DMS53 treated with DMSO at 0.1 percent for 48 hours (cell line): ENCODE measurements around the gene MYLK.

Experiments used
- DNase-seq: peaks from one replicate; lab custom pipeline; 2025; ENCODE audit not compliant: unreplicated experiment; lab: John Stamatoyannopoulos, UW

The MYLK gene

DNA sequence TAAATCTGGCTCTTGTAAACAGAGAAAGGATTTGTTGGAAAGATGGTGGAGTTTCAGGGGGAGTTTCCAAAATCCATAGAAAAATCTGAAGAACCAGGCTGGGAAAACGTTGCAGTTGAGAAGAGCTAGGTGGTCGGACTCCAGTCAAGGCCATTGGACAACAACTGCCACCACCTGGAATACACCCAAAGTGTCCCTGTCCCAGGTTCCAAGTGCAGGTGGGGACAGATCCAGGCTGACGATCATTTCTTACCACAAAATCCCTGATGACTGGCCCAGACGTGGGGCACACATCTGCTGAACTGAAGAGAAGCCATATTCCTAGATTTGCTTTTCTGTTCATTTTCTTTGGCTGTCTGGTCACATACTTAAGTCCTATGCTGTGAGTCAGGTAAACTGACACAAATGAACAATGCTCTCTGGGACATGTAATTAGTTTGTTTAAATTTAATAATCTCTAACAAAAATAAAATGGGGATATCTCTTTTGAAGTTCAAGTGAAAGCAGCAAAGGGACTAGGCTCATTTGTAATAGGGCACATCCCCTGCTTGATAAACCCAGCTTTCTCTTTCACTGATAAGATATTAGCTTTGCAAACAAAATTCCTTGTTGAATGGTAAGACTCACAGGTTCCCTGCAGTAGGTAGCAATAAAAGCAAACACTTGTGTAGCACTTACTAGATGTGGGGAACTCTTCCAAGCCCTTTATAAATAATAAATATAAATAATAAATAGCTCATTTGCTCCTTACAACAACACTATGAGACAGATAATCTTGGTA, 88.5 kb downstream of the MYLK start:
- no peak for DNase-seq

DNA sequence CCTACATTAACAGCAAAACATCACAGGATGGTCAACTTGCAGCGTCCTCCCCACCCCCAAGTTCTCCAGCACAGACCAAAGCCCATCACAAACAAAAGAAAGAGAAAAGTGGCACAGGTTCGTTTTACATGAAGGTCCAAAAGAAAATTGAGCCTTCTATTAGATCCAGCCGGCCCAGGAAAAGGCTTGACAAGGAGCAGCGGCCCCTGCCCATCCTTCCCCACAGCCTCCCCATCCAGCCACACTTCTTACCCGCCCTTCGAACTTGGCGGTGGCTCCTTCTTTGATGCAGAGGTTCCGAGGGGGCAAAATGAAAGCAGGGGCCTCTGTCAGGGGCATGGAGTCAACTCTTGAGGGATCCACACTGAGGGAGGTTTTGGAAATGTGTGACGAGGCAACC, 90.7 kb downstream of the MYLK start:
- DNase-seq, result no peak

DNA sequence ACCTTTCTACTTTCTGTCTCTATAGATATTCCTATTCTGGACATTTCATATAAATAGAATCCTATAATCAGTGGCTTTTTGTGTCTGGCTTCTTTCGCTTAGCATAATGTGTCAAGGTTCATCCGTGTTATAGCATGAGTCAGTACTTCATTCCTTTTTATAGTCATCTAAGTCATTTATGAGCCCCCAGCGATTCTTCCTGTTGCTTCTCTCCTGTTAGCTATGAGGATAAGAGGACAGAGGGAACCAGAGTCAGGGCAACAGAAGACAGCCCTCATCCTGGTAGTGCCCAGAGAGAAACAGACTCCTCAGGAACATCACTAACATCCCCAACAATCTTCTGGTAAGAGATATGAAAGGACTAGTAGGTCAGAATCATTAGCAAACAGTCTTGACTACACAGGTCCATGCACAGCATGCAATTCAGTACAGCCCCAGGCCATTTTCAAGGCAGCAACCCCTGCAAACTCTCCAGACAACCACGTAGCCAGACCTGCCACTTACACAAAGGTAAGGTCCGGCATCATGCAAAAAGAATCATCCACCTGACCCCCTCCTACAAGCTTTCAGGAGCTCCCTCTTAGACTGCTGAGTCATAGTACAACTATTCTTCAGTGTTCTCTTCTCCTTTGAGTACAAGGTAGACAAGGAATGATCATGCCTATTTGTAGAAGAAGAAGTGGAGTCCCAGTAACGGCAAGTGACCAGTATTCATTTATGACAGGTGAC, 91.5 kb downstream of the MYLK start:
- DNase-seq, result no peak

DNA sequence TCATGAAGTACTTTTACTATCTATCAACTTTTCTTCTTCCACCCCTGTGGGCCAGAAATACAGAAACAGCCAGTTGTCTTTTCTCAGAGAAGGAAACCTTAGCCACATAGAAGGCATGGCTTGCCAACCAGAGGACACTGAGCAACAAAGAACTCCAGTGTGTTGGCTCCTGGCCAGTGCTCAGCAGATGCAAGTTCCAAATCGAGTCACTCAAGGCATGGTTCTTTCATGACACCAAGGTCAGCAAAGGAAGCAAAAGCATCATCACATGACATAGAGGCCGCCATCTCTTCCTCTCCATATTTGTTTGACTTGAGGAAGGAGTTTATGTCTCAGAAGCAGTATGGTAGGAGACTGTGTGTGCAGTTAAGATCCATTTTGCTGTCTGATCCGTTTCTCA, 92.2 kb downstream of the MYLK start:
- DNase-seq, result no peak

DNA sequence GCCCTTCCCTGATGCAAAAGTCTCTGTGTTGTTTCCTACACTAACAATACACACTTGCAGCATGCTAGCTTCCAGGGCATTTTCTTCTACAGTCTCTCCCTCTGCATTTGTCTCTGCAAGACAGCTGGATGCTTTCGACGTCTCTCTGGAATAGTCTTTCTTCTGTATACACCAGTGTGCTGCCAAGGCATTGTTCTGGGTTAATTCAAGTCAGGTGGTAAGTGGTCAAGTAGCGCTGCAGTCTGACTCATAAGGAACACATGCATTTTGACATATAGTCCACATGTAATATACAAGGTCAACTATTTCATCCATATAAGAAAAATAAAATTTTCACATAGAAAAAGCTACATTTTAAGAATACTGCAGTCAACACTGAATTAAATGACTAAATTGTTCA, 92.7 kb downstream of the MYLK start:
- no peak for DNase-seq

DNA sequence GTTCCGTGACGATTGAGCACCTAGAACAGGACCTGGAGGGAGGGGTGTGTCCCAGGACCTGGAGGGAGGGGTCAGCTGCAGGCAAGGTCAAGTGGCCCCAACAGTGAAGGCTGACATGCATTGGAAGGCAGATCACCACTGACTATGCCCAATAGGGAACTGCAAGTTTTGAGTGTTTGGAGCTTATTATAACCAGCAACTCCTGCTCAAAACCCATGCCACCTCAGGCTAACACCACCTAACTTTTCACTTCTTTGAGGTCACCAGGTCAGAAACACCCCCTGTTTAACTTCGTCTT, 93.1 kb downstream of the MYLK start:
- DNase-seq, result no peak

DNA sequence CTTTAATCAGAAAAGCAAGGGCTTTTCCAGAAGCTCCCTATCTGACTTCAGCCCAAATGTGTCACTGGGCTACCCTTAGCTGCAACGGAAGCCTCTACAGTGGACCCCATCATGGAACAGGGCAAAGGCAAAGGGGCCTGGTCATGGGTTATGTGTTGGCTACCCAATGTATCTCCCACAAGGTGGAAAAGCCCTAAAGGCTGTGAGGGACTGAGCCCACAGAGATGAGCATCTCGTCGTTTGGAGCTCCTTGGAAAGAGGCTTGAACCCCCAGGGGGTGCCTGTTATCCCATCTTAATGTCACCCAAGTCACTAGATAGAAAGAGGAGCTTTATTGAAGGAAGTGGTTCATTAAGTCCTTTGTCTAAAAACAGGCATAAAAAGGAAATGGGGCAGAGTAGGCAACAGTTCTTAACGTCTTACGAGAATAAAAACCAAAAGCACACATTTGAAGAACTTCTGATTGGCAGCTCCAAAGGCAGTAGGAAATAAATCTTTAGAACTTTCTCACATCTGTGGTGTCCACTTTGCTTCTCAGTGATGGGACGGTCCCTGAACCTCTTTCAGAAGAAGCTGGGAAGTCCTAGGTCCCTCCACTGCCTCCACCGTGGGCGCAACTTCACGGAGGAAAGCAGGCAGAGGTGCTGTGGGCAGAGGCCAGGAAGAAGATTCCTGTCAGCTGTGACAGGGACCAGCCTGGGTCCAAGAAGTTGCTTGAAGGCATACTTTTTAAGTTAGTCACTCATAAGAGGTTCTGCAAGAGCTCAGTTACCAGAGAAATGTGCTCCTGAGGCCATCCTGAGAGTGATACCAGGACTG, 93.7 kb downstream of the MYLK start:
- no peak for DNase-seq

DNA sequence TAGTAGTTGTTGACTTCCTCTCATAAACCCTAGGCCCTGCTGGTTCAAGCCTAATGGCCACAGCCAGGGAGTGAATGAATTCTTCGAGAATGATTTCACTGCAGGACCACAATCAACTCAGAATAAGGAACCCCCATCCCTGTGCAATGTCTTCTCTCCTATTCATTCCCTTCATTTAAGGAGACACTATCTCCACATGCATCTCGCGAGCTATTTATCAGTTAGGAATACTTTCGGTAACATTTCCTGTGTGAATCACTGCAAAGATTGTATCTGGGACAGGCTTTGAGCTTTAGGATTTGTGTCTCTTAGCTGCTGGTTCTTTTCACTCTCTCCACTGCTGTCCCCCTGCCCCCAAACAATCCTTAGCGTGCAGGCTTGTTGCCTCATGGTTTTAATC, 94.4 kb downstream of the MYLK start:
- DNase-seq, result no peak

DNA sequence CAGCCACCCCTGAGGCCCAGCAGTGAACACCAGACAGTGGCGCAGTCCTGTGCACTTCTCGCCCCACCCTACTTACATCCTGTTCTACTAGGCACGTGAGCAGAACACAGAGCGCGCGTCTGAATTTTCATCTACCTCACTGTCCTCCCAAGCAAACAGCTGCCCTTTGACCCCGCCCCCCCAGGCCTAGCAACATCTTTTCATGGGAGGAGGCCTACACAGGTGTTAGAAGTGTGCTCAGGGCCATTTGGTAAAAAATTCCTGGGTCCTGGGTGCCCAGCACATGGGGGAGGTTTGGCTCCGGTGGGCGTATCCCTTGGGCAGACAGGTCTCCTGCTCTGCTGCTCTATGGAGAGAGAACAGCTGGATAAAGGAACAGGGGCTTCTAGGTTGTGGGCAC, 95.0 kb downstream of the MYLK start:
- no peak for DNase-seq

DNA sequence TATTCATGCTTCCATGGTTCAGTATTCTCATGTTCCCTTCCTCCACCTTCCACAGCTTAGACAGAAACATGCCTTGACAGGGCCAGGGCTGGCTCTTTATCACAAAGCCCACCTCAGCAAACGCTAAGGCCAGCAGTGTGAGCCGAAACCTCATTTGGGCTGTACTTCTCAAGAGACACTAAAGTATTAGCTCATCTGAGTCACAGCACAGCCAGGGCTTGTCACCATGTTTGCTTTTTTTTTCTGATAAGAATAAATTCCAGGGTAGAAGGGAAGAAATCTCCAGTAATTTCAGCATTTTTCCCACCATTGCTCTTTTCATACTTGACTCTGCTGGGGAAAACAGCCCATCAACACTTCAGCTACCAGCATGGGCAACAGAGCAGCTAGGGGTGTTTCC, 95.4 kb downstream of the MYLK start:
- DNase-seq, result no peak

DNA sequence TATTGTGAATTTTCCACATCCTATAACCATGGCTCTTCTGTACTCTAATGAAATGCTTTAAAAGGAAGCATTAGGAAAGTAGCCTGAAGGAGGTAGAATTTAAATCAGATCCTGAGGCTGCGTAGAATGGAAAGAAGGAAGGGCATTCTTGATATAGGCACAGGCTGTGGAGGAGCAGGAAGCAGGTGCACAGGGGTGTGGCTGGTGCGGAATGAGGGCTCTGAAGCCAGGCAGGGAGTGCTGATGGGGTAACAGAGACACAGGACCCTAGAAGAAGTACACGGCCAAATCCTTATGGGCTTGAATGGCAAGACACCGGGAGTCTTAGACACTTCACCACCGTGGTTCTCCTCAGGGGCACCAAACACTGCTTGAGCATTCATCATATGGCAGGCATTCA, 97.0 kb downstream of the MYLK start:
- no peak for DNase-seq

DNA sequence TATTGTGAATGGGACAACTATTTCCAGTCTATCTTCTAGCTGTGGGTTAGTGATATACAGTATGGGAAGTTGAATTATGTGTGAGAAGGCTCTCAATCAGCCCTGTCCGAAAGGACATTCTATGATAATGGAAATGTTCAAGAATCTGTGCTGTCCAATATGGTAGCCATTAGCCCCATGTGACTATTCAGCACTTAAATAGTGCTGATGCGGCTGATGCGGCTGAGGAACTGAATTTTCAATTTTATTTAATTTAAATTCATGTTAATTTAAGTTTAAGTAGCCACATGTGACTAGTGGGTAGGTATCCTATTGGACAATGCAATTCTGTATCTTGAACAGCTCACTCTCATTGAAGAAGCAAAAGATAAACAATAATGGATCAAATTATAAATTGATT, 98.5 kb downstream of the MYLK start:
- no peak for DNase-seq

DNA sequence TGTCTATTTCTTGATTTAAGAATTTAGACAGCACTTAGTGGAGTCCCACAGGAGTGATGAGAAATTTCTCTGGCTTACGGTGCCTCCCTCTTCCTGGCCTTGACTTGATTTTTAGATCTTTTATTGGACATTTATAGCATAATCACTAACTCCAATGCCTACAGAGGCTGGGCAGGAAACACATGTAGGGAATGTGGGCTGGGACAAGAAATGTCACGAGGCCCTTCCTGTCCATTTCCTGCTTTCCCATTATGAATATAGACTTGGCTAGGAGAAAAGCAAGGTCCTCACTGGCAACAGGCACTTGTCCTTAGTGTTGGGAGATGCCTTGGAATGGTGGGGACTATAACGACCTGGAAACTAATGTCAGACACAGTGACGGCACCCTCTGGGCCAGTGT, 100.3 kb downstream of the MYLK start:
- DNase-seq, result no peak

DNA sequence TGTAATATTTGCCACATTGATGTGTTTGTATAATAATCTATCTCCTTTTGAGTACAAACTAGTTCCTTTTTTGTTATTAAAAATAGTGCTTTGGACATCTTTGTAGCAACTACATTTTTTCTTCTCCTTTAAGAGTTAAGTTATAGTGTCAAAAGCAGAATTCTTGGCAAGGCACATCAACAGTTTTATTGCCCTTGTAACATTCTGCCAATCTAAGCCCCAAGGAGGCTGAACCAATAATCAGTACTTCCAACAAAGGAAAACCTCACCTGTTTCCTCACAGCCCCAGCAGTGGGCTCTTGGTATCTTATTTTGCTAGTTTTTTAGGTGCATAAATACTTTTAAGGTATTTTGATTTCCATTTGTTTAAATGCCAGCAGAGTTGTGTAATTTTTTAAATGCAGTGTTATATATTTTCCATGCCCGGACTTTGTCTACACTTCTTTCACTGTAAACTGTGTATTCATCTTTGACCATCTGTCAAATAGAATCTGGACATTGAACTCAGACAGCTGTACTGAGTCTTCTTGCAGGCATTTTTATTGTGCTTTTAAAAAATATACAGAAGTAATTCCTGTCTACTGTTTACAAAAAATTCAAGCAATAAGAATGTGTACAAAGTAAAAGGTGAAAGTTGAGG, 101.0 kb downstream of the MYLK start:
- DNase-seq, result no peak

DNA sequence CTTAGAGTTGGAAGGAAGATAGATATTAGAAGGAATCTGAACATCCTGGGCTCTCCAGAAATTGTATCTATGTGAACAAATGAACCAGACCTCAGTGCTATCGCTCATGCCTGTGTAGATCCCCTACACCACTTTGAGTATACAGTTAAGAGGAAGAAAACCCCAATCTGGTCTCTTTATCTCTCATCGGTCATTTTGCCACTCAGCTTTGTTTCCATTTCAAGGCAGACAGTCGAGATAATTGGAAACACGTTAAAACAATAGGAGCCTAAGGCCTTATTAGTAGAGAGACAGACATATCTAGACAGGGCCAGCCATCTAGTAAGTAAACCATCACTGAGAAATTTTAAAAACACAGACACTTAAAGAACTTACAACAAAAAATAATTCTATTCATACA, 101.6 kb downstream of the MYLK start:
- DNase-seq, result no peak

DNA sequence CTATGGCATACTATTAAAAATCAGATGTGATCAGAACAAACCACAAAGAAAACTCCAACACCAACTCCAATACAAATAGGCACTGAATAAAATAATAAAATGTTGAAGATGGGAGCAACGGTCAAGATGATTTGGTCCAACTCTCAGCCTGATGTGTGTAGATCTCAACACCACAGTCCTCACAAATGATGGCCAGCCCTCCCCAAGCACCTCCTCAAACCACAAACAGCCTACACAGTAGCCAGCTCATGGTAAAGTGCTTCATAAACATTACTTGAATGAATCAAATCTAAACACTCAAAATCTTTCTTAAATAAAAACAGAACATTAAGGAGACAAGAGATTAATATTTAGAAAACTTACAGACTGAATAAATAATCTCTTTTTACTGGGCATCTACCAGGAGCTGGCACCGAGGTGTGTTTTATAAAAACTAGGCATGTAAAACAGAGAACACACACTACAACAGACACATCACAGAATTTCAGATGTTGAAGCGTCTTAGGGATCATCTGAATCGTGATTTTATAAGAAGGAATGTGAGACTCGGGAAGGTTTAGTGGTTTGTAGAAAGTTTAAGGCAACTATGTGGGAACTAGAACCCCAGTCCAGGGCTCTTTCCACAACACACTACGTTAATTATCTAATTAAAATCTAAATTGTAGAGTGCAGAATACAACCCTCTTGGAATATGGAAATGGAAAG, 102.4 kb downstream of the MYLK start:
- DNase-seq, result no peak

DNA sequence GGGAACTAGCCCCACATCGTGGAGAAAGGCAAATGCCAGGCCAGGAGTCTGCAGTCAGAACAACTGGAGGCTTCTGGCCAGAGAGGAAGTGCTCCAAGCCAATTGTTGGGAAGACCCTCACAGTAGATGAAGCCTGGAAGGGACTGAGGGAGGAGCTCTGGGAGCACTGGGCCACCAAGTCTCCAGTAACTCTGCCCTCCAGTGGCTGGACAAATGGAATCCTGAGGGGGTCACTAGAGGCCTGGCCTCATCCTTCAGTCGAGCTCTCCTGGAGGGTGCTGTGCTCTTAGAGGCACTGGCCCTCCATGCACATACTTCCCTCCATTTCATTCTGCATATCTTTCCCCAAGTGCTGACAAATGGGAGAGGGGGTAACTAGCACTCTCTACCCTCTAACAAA, 103.0 kb downstream of the MYLK start:
- no peak for DNase-seq

DNA sequence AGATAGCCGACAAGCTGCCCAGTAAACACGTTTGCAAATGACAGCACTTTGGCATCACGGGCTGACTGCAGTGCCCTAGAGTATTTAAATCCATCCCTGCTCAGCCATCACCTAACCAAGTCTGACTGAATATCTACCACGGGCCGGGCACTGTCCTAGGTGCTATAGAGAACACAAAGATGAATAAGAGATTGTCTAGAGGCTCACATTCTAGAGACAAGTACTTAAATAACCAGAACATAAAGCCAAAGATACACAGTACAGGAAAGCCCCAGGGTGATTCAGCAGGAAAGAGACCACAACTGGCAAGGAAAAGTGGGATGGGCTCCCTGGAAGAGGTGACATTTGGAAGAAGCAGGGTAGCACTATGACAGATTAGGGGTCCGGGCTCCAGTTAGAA, 103.5 kb downstream of the MYLK start:
- no peak for DNase-seq

DNA sequence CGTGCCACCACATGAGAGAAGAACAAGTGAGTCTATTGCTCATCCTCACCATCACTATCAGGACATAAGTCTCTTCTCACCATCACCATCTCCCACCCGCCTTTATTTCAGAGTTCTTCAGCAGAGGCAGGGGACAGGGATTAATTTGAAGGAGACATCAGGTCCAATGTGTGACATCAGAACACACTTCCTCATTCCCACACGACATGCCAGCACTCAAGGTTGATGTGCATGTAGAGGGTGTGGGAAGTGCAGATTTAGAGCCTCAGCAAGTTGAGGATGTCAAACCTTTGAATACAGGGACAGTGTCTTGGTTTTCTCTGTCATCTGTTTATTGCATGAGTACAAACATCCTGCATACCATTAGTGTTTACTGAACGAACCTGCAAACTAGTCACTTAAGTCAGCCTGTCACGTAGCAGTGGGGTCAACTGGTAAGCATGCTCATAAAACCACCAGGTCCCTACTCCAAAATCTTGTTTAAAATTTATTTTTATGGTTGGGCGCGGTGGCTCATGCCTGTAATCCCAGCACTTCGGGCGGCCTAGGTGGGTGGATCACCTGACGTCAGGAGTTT, 104.4 kb downstream of the MYLK start:
- DNase-seq, result no peak

DNA sequence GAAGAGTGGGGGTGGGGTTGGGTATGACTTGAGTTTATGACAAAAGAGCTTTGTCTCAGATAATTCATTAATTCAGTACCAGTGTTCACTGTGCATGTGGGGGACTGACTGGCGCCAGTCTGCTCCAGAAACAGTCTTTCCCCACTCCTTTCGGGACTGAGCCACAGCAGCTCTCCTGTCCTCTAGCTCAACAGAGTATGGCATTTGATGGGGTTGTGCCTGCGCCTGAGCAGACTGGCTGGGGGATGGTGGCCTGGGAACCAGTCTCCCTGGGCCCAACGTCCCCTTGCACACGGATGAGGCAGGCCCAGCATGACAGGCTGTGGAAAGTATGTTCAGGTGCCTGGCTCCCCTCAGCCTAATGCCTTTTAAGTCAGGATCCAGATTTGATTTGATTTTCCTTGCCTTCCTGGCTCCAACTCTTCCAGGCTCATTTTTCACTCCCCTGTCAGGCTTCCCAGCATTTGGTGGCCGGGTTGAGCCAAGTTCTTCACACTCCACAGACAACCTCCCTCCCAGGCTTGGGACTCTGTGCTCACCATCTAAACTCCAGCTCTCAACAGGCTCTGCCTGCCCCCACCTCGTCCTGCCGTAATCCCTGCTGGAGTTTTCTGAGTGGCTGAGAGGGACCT, 105.0 kb downstream of the MYLK start:
- no peak for DNase-seq
